ENCODE measurements around the gene RBM7.

DNA sequence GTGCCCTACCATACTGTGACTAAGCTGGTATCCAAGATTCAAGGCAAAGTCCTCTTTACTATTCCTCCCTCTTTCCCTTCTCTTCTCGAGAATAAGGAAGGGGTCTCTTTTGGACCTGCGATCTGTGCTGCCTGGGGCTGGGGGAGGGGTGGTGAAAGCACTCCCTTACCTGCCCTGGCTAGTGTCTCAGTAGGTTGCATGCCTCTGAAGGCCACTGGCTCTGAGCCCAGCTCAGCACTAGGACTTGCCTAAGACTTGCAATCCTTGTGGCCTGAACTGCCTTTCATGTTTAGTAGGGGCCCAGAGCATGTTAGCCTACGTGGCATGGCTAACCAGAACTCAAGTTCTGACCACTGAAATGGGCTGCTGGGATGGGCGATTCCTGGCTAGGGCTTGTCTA lies 25.8 kb downstream of the RBM7 start:
- TF ChIP-seq POLR2A (IDR thresholded peaks at IDR 0.05; ENCODE audit: borderline replicate concordance, extremely low read depth, insufficient read depth, insufficient read length): no peak
- TF ChIP-seq, protein P1, sequence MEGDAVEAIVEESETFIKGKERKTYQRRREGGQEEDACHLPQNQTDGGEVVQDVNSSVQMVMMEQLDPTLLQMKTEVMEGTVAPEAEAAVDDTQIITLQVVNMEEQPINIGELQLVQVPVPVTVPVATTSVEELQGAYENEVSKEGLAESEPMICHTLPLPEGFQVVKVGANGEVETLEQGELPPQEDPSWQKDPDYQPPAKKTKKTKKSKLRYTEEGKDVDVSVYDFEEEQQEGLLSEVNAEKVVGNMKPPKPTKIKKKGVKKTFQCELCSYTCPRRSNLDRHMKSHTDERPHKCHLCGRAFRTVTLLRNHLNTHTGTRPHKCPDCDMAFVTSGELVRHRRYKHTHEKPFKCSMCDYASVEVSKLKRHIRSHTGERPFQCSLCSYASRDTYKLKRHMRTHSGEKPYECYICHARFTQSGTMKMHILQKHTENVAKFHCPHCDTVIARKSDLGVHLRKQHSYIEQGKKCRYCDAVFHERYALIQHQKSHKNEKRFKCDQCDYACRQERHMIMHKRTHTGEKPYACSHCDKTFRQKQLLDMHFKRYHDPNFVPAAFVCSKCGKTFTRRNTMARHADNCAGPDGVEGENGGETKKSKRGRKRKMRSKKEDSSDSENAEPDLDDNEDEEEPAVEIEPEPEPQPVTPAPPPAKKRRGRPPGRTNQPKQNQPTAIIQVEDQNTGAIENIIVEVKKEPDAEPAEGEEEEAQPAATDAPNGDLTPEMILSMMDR (IDR thresholded peaks at IDR 0.05 in 2 of 3, conservative IDR thresholded peaks at IDR 0.05 in 1 of 3; ENCODE audit: borderline replicate concordance in 1 of 3, insufficient read depth in 1 of 3, low read depth in 2 of 3, low read length in 2 of 3): no peak
- no peak for TF ChIP-seq EZH2phosphoT487 (IDR thresholded peaks at IDR 0.05; ENCODE audit: borderline replicate concordance)
- TF ChIP-seq, protein P2, sequence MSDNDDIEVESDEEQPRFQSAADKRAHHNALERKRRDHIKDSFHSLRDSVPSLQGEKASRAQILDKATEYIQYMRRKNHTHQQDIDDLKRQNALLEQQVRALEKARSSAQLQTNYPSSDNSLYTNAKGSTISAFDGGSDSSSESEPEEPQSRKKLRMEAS (IDR thresholded peaks at IDR 0.05): no peak
- TF ChIP-seq RAD21 (IDR thresholded peaks at IDR 0.05; ENCODE audit: low read depth): no peak
- TF ChIP-seq, protein P3, sequence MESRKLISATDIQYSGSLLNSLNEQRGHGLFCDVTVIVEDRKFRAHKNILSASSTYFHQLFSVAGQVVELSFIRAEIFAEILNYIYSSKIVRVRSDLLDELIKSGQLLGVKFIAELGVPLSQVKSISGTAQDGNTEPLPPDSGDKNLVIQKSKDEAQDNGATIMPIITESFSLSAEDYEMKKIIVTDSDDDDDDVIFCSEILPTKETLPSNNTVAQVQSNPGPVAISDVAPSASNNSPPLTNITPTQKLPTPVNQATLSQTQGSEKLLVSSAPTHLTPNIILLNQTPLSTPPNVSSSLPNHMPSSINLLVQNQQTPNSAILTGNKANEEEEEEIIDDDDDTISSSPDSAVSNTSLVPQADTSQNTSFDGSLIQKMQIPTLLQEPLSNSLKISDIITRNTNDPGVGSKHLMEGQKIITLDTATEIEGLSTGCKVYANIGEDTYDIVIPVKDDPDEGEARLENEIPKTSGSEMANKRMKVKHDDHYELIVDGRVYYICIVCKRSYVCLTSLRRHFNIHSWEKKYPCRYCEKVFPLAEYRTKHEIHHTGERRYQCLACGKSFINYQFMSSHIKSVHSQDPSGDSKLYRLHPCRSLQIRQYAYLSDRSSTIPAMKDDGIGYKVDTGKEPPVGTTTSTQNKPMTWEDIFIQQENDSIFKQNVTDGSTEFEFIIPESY (IDR thresholded peaks at IDR 0.05; ENCODE audit: extremely low read depth, insufficient replicate concordance, low read length): no peak
- TF ChIP-seq YY1 (IDR thresholded peaks at IDR 0.05; ENCODE audit: extremely low read depth, insufficient replicate concordance, low read depth, low read length): no peak
- TF ChIP-seq EZH2 (IDR thresholded peaks at IDR 0.05): no peak
- TF ChIP-seq, protein P4, sequence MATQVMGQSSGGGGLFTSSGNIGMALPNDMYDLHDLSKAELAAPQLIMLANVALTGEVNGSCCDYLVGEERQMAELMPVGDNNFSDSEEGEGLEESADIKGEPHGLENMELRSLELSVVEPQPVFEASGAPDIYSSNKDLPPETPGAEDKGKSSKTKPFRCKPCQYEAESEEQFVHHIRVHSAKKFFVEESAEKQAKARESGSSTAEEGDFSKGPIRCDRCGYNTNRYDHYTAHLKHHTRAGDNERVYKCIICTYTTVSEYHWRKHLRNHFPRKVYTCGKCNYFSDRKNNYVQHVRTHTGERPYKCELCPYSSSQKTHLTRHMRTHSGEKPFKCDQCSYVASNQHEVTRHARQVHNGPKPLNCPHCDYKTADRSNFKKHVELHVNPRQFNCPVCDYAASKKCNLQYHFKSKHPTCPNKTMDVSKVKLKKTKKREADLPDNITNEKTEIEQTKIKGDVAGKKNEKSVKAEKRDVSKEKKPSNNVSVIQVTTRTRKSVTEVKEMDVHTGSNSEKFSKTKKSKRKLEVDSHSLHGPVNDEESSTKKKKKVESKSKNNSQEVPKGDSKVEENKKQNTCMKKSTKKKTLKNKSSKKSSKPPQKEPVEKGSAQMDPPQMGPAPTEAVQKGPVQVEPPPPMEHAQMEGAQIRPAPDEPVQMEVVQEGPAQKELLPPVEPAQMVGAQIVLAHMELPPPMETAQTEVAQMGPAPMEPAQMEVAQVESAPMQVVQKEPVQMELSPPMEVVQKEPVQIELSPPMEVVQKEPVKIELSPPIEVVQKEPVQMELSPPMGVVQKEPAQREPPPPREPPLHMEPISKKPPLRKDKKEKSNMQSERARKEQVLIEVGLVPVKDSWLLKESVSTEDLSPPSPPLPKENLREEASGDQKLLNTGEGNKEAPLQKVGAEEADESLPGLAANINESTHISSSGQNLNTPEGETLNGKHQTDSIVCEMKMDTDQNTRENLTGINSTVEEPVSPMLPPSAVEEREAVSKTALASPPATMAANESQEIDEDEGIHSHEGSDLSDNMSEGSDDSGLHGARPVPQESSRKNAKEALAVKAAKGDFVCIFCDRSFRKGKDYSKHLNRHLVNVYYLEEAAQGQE (IDR thresholded peaks at IDR 0.05; ENCODE audit: low read depth): no peak
- TF ChIP-seq, protein P5, sequence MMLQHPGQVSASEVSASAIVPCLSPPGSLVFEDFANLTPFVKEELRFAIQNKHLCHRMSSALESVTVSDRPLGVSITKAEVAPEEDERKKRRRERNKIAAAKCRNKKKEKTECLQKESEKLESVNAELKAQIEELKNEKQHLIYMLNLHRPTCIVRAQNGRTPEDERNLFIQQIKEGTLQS (IDR thresholded peaks at IDR 0.05): no peak
- TF ChIP-seq ELF1 (IDR thresholded peaks at IDR 0.05; ENCODE audit: borderline replicate concordance, low read depth): no peak
- no peak for TF ChIP-seq JUND (IDR thresholded peaks at IDR 0.05)

Data from HCT116 (cell line).